OCI-LY7 (cell line): ENCODE data around the gene SUSD4.

Experiments
- EZH2phosphoT487 ChIP-seq: fragments of 200-600 bp; sonication (generic); IDR thresholded peaks from 2 replicates; pipeline ENCODE4 v1.6.1; 2018; ENCODE audit warnings: low read depth, borderline replicate concordance, mild to moderate bottlenecking, mixed run types, antibody characterized with exemption, low read length, moderate library complexity, mixed read lengths
- TF ChIP-seq, protein P1 (sequence below): fragments of 200-600 bp; sonication (generic); conservative IDR thresholded peaks from 2 replicates; pipeline ENCODE4 v1.5.1; 2014; ENCODE audit warnings: mild to moderate bottlenecking, antibody characterized with exemption, low read length, moderate library complexity, mixed read lengths

GRCh38 chr1:223326776-223327175 lies 37.2 kb downstream of the SUSD4 start:
- TF ChIP-seq, protein P1, sequence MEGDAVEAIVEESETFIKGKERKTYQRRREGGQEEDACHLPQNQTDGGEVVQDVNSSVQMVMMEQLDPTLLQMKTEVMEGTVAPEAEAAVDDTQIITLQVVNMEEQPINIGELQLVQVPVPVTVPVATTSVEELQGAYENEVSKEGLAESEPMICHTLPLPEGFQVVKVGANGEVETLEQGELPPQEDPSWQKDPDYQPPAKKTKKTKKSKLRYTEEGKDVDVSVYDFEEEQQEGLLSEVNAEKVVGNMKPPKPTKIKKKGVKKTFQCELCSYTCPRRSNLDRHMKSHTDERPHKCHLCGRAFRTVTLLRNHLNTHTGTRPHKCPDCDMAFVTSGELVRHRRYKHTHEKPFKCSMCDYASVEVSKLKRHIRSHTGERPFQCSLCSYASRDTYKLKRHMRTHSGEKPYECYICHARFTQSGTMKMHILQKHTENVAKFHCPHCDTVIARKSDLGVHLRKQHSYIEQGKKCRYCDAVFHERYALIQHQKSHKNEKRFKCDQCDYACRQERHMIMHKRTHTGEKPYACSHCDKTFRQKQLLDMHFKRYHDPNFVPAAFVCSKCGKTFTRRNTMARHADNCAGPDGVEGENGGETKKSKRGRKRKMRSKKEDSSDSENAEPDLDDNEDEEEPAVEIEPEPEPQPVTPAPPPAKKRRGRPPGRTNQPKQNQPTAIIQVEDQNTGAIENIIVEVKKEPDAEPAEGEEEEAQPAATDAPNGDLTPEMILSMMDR: no peak
- TF ChIP-seq EZH2phosphoT487: no peak
